CD4-positive, alpha-beta T cell treated with Interleukin-12 subunit alpha and Interleukin-12 subunit beta, for 1 hour (primary cell): ENCODE measurements around the gene CDK17.

Experiments used
- DNase-seq: peaks from one replicate; pipeline ENCODE4 v3.0.0-alpha.2; 2020

Gene CDK17

GRCh38 chr12:96235484-96235826, 164.8 kb downstream of the CDK17 start:
- DNase-seq: no peak

GRCh38 chr12:96234591-96235483, 165.4 kb downstream of the CDK17 start:
- DNase-seq: no peak

- no peak for DNase-seq
Observed at GRCh38 chr12:96233939-96234461, 166.2 kb downstream of the CDK17 start.

GRCh38 chr12:96233168-96233567, 167.1 kb downstream of the CDK17 start:
- no peak for DNase-seq

DNA sequence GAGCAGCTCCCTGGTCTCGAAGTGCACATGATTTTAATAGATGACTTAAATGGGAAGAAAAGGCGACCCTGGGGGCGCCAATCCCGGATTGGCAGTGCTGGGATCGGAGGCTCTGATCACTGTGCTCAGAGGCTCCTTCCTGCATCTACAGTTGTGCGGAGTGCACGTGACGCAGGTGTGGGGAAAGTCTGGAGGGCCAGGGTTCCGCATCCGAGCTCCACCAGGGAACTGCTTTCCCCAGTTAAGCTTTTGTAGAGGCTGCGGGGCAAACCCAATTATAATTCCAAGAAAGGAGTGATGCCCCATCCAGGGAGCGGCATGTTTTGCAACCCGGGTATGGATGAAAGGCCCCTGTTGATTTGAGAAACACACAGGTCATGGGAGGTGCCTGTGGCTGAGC, 169.6 kb downstream of the CDK17 start:
- DNase-seq: no peak

- DNase-seq: no peak
Observed at GRCh38 chr12:96228566-96229248, 171.5 kb downstream of the CDK17 start.
